ENCODE results near the gene CCNK.

The CCNK gene

GRCh38 chr14:99539491-99539890, 58.3 kb downstream of the CCNK start:
- TF ChIP-seq CTCF (IDR thresholded peaks at IDR 0.05; ENCODE audit: low read length, missing control alignments), result no peak
- DNase-seq (ENCODE audit: low read depth), result no peak
- no peak overlapping the region for H3K4me3 ChIP-seq (replicated peaks; ENCODE audit: low read depth, low read length)

GRCh38 chr14:99540196-99541032, 59.2 kb downstream of the CCNK start:
- TF ChIP-seq CTCF (IDR thresholded peaks at IDR 0.05; ENCODE audit: low read length, missing control alignments), result no peak
- no peak for DNase-seq (ENCODE audit: low read depth)

GRCh38 chr14:99541211-99541610, 60.0 kb downstream of the CCNK start:
- no peak for DNase-seq (ENCODE audit: low read depth)
- no peak overlapping the region for H3K4me3 ChIP-seq (replicated peaks; ENCODE audit: low read depth, low read length)
- TF ChIP-seq CTCF (IDR thresholded peaks at IDR 0.05; ENCODE audit: low read length, missing control alignments), result no peak

More at GRCh38 chr14:99540196-99541032, 59.2 kb downstream of the CCNK start:
- no peak overlapping the region for H3K4me3 ChIP-seq (replicated peaks; ENCODE audit: low read depth, low read length)

- no peak for TF ChIP-seq CTCF (IDR thresholded peaks at IDR 0.05; ENCODE audit: low read length, missing control alignments)
- H3K4me3 ChIP-seq (replicated peaks; ENCODE audit: low read depth, low read length), result no peak overlapping the region
- DNase-seq (ENCODE audit: low read depth), result no peak
Observed at GRCh38 chr14:99541677-99542470, 60.7 kb downstream of the CCNK start.

GRCh38 chr14:99542566-99542965, 61.4 kb downstream of the CCNK start:
- no peak overlapping the region for H3K4me3 ChIP-seq (replicated peaks; ENCODE audit: low read depth, low read length)
- no peak for TF ChIP-seq CTCF (IDR thresholded peaks at IDR 0.05; ENCODE audit: low read length, missing control alignments)
- no peak for DNase-seq (ENCODE audit: low read depth)

- no peak for DNase-seq (ENCODE audit: low read depth)
- no peak overlapping the region for H3K4me3 ChIP-seq (replicated peaks; ENCODE audit: low read depth, low read length)
- TF ChIP-seq CTCF (IDR thresholded peaks at IDR 0.05; ENCODE audit: low read length, missing control alignments), result no peak
Observed at GRCh38 chr14:99543370-99543769, 62.2 kb downstream of the CCNK start.
